OCI-LY1 (cell line): Measurements from ENCODE around the gene CAB39.

Source experiments
- H2AFZ ChIP-seq: fragments of 200-600 bp; sonication (generic), shearing (Covaris generic); 2 replicates; pipeline ENCODE4 v1.6.0; 2014; ENCODE audit warnings: antibody characterized with exemption, mild to moderate bottlenecking, low read length
- H3F3A ChIP-seq: fragments of 200-600 bp; sonication (generic), shearing (Covaris generic); 2 replicates; pipeline ENCODE4 v1.6.0; 2014; ENCODE audit warnings: mild to moderate bottlenecking, antibody characterized with exemption, low read length, moderate library complexity; ENCODE audit not compliant: insufficient read depth
- H3K27ac ChIP-seq: fragments of 200-600 bp; sonication (generic); 2 replicates; pipeline ENCODE4 v1.5.1; 2014; ENCODE audit warnings: low read length, mixed run types, mild to moderate bottlenecking, low read depth; ENCODE audit not compliant: poor library complexity, severe bottlenecking
- H3K27me3 ChIP-seq: fragments of 200-600 bp; sonication (generic); 2 replicates; pipeline ENCODE4 v1.6.0; 2014; ENCODE audit warnings: antibody characterized with exemption, mild to moderate bottlenecking, low read length, moderate library complexity; ENCODE audit not compliant: insufficient read depth
- H3K36me3 ChIP-seq: fragments of 200-600 bp; sonication (generic); 2 replicates; pipeline ENCODE4 v1.6.1; 2014; ENCODE audit warnings: mild to moderate bottlenecking, antibody characterized with exemption, low read length, moderate library complexity, mixed read lengths; ENCODE audit not compliant: insufficient read depth
- H3K4me1 ChIP-seq: fragments of 200-600 bp; sonication (generic); 2 replicates; pipeline ENCODE4 v1.5.1; 2014; ENCODE audit warnings: mild to moderate bottlenecking, low read length, moderate library complexity; ENCODE audit not compliant: insufficient read depth, severe bottlenecking
- H3K4me2 ChIP-seq: fragments of 200-600 bp; sonication (generic), shearing (Covaris generic); 2 replicates; pipeline ENCODE4 v1.6.1; 2014; ENCODE audit warnings: low read length
- H3K4me3 ChIP-seq: fragments of 200-600 bp; sonication (generic); 2 replicates; pipeline ENCODE4 v1.5.1; 2014; ENCODE audit warnings: low read length, low read depth, mild to moderate bottlenecking, mixed read lengths; ENCODE audit not compliant: poor library complexity, severe bottlenecking
- H3K79me2 ChIP-seq: fragments of 200-600 bp; shearing (Covaris generic); 2 replicates; pipeline ENCODE4 v1.6.1; 2016; ENCODE audit warnings: mixed run types, low read length, mixed read lengths; ENCODE audit not compliant: insufficient read depth
- H3K9ac ChIP-seq: fragments of 200-600 bp; sonication (generic), shearing (Covaris generic); 2 replicates; pipeline ENCODE4 v1.6.1; 2014; ENCODE audit warnings: mild to moderate bottlenecking, low read length, mixed read lengths
- H3K9me2 ChIP-seq: fragments of 200-600 bp; sonication (generic), shearing (Covaris generic); 2 replicates; pipeline ENCODE4 v1.6.1; 2014; ENCODE audit warnings: low read depth, mild to moderate bottlenecking, low read length, mixed read lengths
- H3K9me3 ChIP-seq: fragments of 200-600 bp; shearing (Covaris generic); 2 replicates; pipeline ENCODE4 v1.6.1; 2014; ENCODE audit warnings: low read length, mixed read lengths
- H4K20me1 ChIP-seq: fragments of 200-600 bp; sonication (generic), shearing (Covaris generic); 2 replicates; pipeline ENCODE4 v1.6.0; 2016; ENCODE audit warnings: mild to moderate bottlenecking, low read length; ENCODE audit not compliant: insufficient read depth
- CTCF ChIP-seq: fragments of 200-600 bp; sonication (generic), shearing (Covaris generic); IDR thresholded peaks from 2 replicates; pipeline ENCODE4 v1.5.1; 2017; ENCODE audit warnings: mild to moderate bottlenecking, antibody characterized with exemption, low read length, moderate library complexity, mixed read lengths
- EZH2 ChIP-seq: fragments of 200-600 bp; sonication (generic), shearing (Covaris generic); IDR thresholded peaks from 2 replicates; pipeline ENCODE4 v1.8.0; 2017; ENCODE audit warnings: borderline replicate concordance, mixed run types, mild to moderate bottlenecking, antibody characterized with exemption, low read length, moderate library complexity, mixed read lengths

The CAB39 gene

GRCh38 chr2:230714136-230714480, 1.5 kb downstream of the CAB39 start:
- no peaks in the 10 kb centered on the region for H3K9me3 ChIP-seq
- H3K36me3 ChIP-seq: peaks cover 6% of the 10 kb centered on the region; the same call in 1 of the 2 replicates
- no peak overlapping the region for H2AFZ ChIP-seq
- H4K20me1 ChIP-seq: no peaks in the 10 kb centered on the region
- peak overlapping the region; percentile 81 for H3K4me2 ChIP-seq
- peak overlapping the region; percentile 64 for H3K9ac ChIP-seq
- peaks cover 64% of the 10 kb centered on the region for H3K4me1 ChIP-seq
- no peaks in the 10 kb centered on the region for H3K27me3 ChIP-seq
- no peaks in the 10 kb centered on the region for H3F3A ChIP-seq
- peak overlapping the region; percentile 55 for H3K27ac ChIP-seq
- no peaks in the 10 kb centered on the region for H3K9me2 ChIP-seq
- H3K79me2 ChIP-seq: peaks cover 58% of the 10 kb centered on the region
- TF ChIP-seq CTCF (no peak), EZH2 (no peak)
- H3K4me3 ChIP-seq: peak overlapping the region; percentile 70

- Histone ChIP-seq H3K27ac (peak overlapping the region; percentile 90), H3K9me3 (no peaks in the 10 kb centered on the region), H4K20me1 (no peaks in the 10 kb centered on the region), H3K79me2 (peaks cover 69% of the 10 kb centered on the region), H3K9ac (peak overlapping the region; percentile 64), H2AFZ (no peak overlapping the region), H3K27me3 (no peaks in the 10 kb centered on the region), H3K4me3 (peak overlapping the region; percentile 70), H3K36me3 (peaks cover 8% of the 10 kb centered on the region; the same call in 1 of the 2 replicates), H3K4me1 (peaks cover 72% of the 10 kb centered on the region), H3K4me2 (peak overlapping the region; percentile 81), H3K9me2 (no peaks in the 10 kb centered on the region), H3F3A (no peaks in the 10 kb centered on the region)
- TF ChIP-seq CTCF (no peak), EZH2 (no peak)
Measured at GRCh38 chr2:230715201-230715600, 2.6 kb downstream of the CAB39 start.

GRCh38 chr2:230716588-230716987, 3.9 kb downstream of the CAB39 start:
- no peak overlapping the region for H3K9ac ChIP-seq
- H4K20me1 ChIP-seq: no peaks in the 10 kb centered on the region
- peaks cover 82% of the 10 kb centered on the region for H3K79me2 ChIP-seq
- H3K27ac ChIP-seq: peak overlapping the region; percentile 90
- H3K4me2 ChIP-seq: peak overlapping the region; percentile 75; the same call in 1 of the 2 replicates
- no peaks in the 10 kb centered on the region for H3K9me2 ChIP-seq
- no peaks in the 10 kb centered on the region for H3K27me3 ChIP-seq
- no peak overlapping the region for H2AFZ ChIP-seq
- no peak overlapping the region for H3K4me3 ChIP-seq
- no peaks in the 10 kb centered on the region for H3F3A ChIP-seq
- peaks cover 20% of the 10 kb centered on the region for H3K36me3 ChIP-seq
- H3K9me3 ChIP-seq: no peaks in the 10 kb centered on the region
- H3K4me1 ChIP-seq: peaks cover 77% of the 10 kb centered on the region
- no peak for TF ChIP-seq EZH2
- TF ChIP-seq CTCF: no peak
